Astrocyte (in vitro differentiated cells and primary cell): ENCODE results near the gene CDH23. TPM values are rescaled to one million over a fixed set of nuclear protein-coding genes. Genes with fewer than 3 reads are reported as not detected.

Experiments
- DNase-seq: peaks from one replicate; pipeline ENCODE4 v3.0.0-alpha.2; 2010; ENCODE audit warnings: low read depth
- FAIRE-seq: peaks from 2 replicates; lab custom pipeline; 2011; peaks lifted over from hg19 to GRCh38; lab: Jason Lieb, UNC
- H2AFZ ChIP-seq: 2 replicates; pipeline ENCODE4 v1.6.0; 2012; ENCODE audit warnings: low read depth, low read length, inconsistent platforms
- H3K27ac ChIP-seq: 2 replicates; pipeline ENCODE4 v1.5.1; 2011; ENCODE audit warnings: low read depth, low read length, inconsistent platforms
- H3K27me3 ChIP-seq: 2 replicates; pipeline ENCODE4 v1.6.0; 2011; ENCODE audit warnings: low read length, inconsistent platforms; ENCODE audit not compliant: insufficient read depth
- H3K36me3 ChIP-seq: 2 replicates; pipeline ENCODE4 v1.5.1; 2011; ENCODE audit warnings: low read length, inconsistent platforms; ENCODE audit not compliant: insufficient read depth
- H3K4me1 ChIP-seq: 2 replicates; pipeline ENCODE4 v1.5.1; 2011; ENCODE audit warnings: low read length, inconsistent platforms; ENCODE audit not compliant: insufficient read depth
- H3K4me2 ChIP-seq: 2 replicates; pipeline ENCODE4 v1.6.0; 2012; ENCODE audit warnings: low read length, inconsistent platforms
- H3K4me3 ChIP-seq: 2 replicates; pipeline ENCODE4 v1.5.1; 2011; ENCODE audit warnings: low read depth, mild to moderate bottlenecking, low read length, inconsistent platforms; ENCODE audit not compliant: insufficient read depth
- H3K79me2 ChIP-seq: 2 replicates; pipeline ENCODE4 v1.6.0; 2012; ENCODE audit warnings: mild to moderate bottlenecking, low read length, inconsistent platforms; ENCODE audit not compliant: insufficient read depth
- H3K9ac ChIP-seq: 2 replicates; pipeline ENCODE4 v1.6.0; 2012; ENCODE audit warnings: mild to moderate bottlenecking, low read length, inconsistent platforms
- H3K9me3 ChIP-seq: 2 replicates; pipeline ENCODE4 v1.5.1; 2012; ENCODE audit warnings: low read depth, mild to moderate bottlenecking, low read length, inconsistent platforms; ENCODE audit not compliant: insufficient read depth
- H4K20me1 ChIP-seq: 2 replicates; pipeline ENCODE4 v1.6.0; 2012; ENCODE audit warnings: low read length, inconsistent platforms; ENCODE audit not compliant: insufficient read depth
- H3K27ac Mint-ChIP-seq: one replicate; pipeline ENCODE4 v1.8.0; 2021; ENCODE audit warnings: mild to moderate bottlenecking, mixed read lengths; ENCODE audit not compliant: unreplicated experiment
- H3K27me3 Mint-ChIP-seq: one replicate; pipeline ENCODE4 v1.8.0; 2021; ENCODE audit warnings: low read depth, mixed read lengths; ENCODE audit not compliant: unreplicated experiment
- H3K36me3 Mint-ChIP-seq: one replicate; pipeline ENCODE4 v1.8.0; 2021; ENCODE audit warnings: low read depth, mixed read lengths; ENCODE audit not compliant: unreplicated experiment
- H3K4me1 Mint-ChIP-seq: one replicate; pipeline ENCODE4 v1.8.0; 2021; ENCODE audit warnings: low read depth, mixed read lengths; ENCODE audit not compliant: unreplicated experiment
- H3K4me3 Mint-ChIP-seq: one replicate; pipeline ENCODE4 v1.8.0; 2021; ENCODE audit warnings: mild to moderate bottlenecking, moderate library complexity, mixed read lengths; ENCODE audit not compliant: unreplicated experiment
- H3K9me3 Mint-ChIP-seq: one replicate; pipeline ENCODE4 v1.8.0; 2021; ENCODE audit warnings: mild to moderate bottlenecking, mixed read lengths; ENCODE audit not compliant: unreplicated experiment
- EZH2 ChIP-seq: IDR thresholded peaks from 2 replicates; pipeline ENCODE4 v1.6.1; 2012; ENCODE audit warnings: mild to moderate bottlenecking, low read length, inconsistent platforms; ENCODE audit not compliant: insufficient read depth
- total RNA-seq: library from RNA; stranded (reverse); gene quantifications from 2 replicates; pipeline ENCODE4 v1.2.1, GENCODE V29; 2021
- TF ChIP-seq, protein P1 (sequence below): IDR thresholded peaks from 2 replicates; pipeline ENCODE4 v1.5.1; 2011; ENCODE audit warnings: low read depth, mild to moderate bottlenecking, inconsistent platforms, low read length, moderate library complexity; ENCODE audit not compliant: insufficient read depth

The CDH23 gene
- total RNA-seq, 1 donor from 2014 or later = not detected

GRCh38 chr10:71526653-71527052 lies 129.9 kb downstream of the CDH23 start:
- no peak overlapping the region for H3K4me3 ChIP-seq
- Mint-ChIP-seq H3K27me3 (peaks cover 56% of the 10 kb centered on the region), H3K27ac (no peak overlapping the region), H3K4me1 (peaks cover 7% of the 10 kb centered on the region), H3K9me3 (no peaks in the 10 kb centered on the region), H3K36me3 (no peaks in the 10 kb centered on the region), H3K4me3 (no peak overlapping the region)
- peaks cover 21% of the 10 kb centered on the region for H3K4me1 ChIP-seq
- DNase-seq (no peak), FAIRE-seq (no peak)
- H3K4me2 ChIP-seq = no peak overlapping the region
- no peaks in the 10 kb centered on the region for H3K79me2 ChIP-seq
- H3K27me3 ChIP-seq = peaks cover 17% of the 10 kb centered on the region
- TF ChIP-seq, protein P1, sequence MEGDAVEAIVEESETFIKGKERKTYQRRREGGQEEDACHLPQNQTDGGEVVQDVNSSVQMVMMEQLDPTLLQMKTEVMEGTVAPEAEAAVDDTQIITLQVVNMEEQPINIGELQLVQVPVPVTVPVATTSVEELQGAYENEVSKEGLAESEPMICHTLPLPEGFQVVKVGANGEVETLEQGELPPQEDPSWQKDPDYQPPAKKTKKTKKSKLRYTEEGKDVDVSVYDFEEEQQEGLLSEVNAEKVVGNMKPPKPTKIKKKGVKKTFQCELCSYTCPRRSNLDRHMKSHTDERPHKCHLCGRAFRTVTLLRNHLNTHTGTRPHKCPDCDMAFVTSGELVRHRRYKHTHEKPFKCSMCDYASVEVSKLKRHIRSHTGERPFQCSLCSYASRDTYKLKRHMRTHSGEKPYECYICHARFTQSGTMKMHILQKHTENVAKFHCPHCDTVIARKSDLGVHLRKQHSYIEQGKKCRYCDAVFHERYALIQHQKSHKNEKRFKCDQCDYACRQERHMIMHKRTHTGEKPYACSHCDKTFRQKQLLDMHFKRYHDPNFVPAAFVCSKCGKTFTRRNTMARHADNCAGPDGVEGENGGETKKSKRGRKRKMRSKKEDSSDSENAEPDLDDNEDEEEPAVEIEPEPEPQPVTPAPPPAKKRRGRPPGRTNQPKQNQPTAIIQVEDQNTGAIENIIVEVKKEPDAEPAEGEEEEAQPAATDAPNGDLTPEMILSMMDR = no peak
- no peak for TF ChIP-seq EZH2
- H4K20me1 ChIP-seq = no peaks in the 10 kb centered on the region
- no peak overlapping the region for H2AFZ ChIP-seq
- H3K27ac ChIP-seq = no peak overlapping the region
- H3K9ac ChIP-seq = no peak overlapping the region
- no peaks in the 10 kb centered on the region for H3K36me3 ChIP-seq
- no peaks in the 10 kb centered on the region for H3K9me3 ChIP-seq

DNA sequence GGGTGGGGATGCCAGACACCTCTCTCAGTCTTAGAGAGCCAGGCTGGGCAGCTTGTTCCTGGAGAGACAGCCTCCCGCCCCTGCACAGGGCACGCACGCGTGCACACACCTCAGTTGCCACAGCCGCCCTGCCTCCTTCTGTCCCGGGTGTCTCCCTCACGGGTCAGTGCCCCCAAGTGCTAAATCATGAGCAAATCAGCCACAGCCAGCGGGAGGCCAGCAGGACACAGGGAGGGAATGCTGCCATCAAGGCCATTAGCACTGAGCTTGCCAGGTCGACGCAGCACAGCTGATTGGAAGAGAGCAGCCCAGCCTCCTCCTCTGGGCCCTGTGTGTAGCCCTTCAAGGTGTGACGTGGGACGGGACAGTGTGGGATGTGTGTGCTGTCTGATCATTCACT lies 130.4 kb downstream of the CDH23 start:
- no peak for FAIRE-seq
- no peaks in the 10 kb centered on the region for H3K9me3 ChIP-seq

More for the DNA sequence above, 130.4 kb downstream of the CDH23 start:
- no peak overlapping the region for H3K9ac ChIP-seq
- H4K20me1 ChIP-seq = no peaks in the 10 kb centered on the region
- no peak for DNase-seq
- no peak overlapping the region for H3K4me2 ChIP-seq
- Mint-ChIP-seq H3K9me3 (peaks cover 2% of the 10 kb centered on the region), H3K4me3 (no peak overlapping the region), H3K27ac (no peak overlapping the region), H3K4me1 (peaks cover 2% of the 10 kb centered on the region), H3K36me3 (no peaks in the 10 kb centered on the region), H3K27me3 (peaks cover 55% of the 10 kb centered on the region)
- H2AFZ ChIP-seq = no peak overlapping the region
- H3K4me3 ChIP-seq = no peak overlapping the region
- no peaks in the 10 kb centered on the region for H3K79me2 ChIP-seq
- no peak overlapping the region for H3K27ac ChIP-seq
- TF ChIP-seq, protein P1 = no peak
- TF ChIP-seq EZH2 = no peak
- no peaks in the 10 kb centered on the region for H3K36me3 ChIP-seq
- H3K27me3 ChIP-seq = peaks cover 16% of the 10 kb centered on the region
- H3K4me1 ChIP-seq = peaks cover 19% of the 10 kb centered on the region
